Mucosa of gallbladder (tissue), 1 donor: Measurements from ENCODE around the gene GNB3. TPM values are rescaled to one million over a fixed set of nuclear protein-coding genes. Genes with fewer than 3 reads are reported as not detected.

Experiments used
- DNase-seq: peaks from one replicate; pipeline ENCODE4 v3.0.0-alpha.2; 2020; ENCODE audit warnings: low spot score
- total RNA-seq: library from RNA; stranded (reverse); gene quantifications from one replicate; pipeline ENCODE4 v1.2.1, GENCODE V29; 2021
- donor health status: DM: no; HTN: no; CAD: no.

Gene GNB3
- total RNA-seq, 1 donor from 2014 or later, result 3.3 TPM

DNA sequence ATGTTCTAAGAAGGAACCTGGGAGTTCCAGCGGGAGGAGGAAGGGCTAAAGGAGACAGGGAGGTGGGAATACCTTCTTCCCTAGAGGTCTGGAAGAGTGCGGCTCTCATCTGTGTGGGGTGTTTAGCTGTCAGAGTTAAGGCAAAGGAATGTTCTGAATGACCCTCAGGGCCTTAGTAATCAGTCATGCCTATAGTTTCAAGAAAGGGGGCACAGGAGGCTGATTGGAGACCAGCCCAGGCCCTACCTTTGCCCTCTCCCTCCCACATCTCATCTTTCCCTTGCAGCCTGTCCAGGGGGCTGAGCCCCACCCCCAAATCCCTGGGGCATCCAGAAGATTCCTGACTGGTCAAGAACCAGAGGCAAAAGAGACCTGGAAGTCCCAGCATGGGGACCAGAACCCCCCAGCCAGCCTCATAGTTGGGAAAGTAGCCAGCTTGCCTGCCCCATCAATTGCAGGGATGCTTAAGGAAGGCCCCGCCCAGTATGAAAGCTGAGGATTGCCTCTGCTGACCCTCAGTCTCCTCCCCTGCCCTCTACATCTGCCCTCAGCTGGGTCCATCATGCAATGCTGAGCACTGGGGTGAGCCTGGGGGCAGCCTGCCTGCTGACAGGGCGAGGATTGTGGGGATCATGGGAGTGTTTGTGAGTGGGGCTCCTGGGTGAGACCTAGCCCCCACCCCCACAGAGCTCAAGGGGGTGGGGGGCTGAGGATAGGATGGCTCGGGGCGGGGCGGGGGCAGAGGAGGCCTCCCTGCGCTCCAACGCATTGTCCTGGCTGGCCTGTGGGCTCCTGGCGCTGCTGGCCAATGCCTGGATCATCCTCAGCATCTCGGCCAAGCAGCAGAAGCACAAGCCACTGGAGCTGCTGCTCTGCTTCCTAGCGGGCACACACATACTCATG is 17.3 kb upstream of the GNB3 start:
- no peak for DNase-seq

DNA sequence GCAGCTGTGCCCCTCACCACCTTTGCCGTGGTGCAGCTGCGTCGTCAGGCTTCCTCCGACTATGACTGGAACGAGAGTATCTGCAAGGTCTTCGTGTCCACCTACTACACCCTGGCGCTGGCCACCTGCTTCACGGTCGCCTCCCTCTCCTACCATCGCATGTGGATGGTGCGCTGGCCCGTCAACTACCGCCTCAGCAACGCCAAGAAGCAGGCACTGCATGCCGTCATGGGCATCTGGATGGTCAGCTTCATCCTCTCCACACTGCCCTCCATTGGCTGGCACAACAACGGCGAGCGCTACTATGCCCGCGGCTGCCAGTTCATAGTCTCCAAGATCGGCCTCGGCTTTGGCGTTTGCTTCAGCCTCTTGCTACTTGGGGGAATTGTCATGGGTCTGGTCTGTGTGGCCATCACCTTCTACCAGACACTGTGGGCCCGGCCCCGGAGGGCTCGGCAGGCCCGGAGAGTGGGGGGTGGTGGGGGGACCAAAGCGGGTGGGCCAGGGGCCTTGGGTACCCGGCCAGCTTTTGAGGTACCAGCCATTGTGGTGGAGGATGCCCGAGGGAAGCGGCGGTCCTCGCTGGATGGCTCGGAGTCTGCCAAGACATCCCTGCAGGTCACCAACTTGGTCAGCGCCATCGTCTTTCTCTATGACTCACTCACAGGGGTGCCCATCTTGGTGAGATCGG is 16.5 kb upstream of the GNB3 start:
- DNase-seq, result no peak

DNA sequence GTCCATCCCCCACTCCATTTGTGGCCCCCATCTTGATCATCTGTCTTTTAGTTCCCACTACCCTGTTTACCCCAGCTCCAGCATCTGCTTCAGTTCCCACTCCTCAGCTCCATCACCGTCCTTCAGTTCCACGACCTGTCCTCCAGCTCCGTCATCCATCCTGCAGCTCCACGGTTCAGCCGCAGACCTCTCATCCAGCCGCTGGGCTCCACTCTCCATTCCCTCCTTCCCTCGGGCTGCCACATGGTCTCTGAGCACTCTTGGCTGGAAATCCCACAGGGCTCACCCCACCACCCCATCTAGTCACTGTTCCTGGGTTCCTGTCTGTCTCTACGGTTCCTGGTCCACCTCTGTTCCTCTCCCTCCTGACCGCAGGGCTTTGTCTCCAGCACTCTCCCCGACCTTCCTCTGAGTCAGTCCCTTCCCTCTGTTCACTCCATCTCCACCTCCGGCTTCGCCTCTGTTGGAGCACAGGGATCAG is 15.8 kb upstream of the GNB3 start:
- DNase-seq, result no peak

DNA sequence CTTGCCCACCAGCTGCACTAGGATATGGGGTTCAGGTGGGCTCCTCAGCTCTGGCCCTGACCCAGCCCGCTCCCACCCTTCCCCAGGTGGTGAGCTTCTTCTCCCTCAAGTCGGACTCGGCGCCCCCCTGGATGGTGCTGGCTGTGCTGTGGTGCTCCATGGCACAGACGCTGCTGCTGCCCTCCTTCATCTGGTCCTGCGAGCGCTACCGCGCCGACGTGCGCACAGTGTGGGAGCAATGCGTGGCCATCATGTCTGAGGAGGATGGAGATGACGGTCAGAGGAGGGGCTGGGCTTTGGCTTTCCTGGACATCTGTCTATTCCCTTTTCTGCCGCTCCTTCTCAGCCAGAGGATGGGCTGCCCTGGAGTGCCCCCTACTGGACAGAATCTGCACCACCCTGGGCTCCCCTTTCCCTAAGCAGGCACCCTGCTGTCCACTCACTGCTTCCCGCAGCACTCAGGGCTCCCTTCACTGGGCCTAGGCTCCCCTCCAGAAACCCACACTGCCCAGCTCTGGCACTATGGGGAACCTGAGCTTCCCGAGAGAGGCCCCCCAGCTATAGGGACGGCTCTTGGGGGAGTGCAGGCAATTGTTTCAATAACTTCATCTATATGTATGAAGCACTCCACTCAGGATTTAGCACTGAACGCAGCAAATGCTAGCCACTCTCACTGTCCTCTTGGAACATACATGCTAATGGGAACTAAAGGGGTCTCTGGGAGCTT is 15.2 kb upstream of the GNB3 start:
- DNase-seq, result peak; percentile 88

DNA sequence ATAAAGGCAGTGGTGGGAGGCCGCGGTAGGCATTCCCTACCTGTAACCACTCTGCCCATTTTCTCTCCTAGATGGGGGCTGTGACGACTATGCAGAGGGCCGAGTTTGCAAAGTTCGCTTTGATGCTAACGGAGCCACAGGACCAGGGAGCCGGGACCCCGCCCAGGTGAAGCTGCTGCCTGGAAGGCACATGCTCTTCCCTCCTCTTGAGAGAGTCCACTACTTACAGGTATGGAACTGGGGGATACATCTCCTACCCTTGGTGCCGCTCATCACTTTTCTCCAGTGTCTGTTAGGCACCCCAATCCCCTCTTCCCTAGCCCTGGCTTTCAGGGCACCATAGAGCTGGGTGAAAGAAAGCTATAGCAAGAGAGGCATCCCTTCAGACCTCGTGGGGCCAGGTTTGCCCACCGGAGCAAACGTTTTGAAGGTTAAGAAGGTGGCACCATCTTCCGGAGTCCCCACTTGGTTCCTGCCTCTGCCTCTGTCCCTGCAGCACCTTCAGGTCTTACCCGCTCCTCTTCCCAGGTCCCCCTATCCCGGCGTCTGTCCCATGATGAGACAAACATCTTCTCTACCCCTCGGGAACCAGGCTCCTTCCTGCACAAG is 14.5 kb upstream of the GNB3 start:
- DNase-seq, result no peak

DNA sequence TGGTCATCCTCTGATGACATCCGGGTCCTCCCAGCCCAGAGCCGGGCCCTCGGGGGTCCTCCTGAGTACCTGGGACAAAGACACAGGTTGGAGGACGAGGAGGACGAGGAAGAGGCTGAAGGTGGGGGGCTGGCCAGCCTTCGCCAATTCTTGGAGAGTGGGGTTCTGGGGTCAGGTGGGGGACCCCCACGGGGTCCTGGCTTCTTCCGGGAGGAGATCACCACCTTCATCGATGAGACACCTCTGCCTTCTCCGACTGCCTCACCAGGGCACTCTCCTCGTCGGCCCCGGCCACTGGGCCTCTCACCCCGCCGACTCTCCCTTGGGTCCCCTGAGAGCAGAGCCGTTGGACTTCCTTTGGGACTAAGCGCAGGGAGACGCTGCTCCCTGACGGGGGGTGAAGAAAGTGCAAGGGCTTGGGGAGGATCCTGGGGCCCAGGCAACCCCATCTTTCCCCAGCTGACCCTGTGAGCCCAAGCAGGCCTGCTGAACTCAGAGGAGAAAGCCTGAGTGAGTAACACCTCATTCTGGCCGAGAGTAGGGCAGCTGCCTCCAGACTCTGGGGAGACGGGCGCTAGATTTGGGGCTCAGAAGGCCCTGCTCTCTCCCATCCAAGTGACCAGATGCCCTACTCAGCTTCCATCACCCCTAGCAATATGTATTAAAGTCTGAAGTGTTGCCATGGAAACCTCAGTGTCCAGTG is 13.8 kb upstream of the GNB3 start:
- DNase-seq, result no peak

DNA sequence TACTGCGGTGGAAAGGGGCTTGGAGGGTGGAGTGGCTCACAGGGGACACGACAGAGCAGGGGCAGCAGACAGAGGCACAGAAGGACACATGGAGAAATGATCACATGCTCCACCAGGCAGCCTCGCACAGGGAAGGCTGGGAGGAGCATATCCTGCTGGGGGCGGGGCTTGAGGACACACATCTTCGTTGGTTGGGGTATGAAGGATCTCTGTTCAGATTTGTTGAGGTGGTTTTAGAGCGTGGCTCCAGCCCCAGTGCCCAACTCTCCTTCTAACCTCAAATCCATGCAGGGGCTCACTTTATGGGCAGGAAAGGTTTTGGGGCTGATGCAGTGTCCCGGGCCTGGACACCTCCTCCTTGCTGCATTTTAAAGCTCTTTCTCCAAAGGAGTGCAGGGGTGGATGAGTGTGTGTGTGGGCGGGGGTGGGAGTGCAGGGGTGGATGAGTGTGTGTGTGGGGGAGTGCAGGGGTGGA is 13.3 kb upstream of the GNB3 start:
- peak; percentile 83 for DNase-seq

DNA sequence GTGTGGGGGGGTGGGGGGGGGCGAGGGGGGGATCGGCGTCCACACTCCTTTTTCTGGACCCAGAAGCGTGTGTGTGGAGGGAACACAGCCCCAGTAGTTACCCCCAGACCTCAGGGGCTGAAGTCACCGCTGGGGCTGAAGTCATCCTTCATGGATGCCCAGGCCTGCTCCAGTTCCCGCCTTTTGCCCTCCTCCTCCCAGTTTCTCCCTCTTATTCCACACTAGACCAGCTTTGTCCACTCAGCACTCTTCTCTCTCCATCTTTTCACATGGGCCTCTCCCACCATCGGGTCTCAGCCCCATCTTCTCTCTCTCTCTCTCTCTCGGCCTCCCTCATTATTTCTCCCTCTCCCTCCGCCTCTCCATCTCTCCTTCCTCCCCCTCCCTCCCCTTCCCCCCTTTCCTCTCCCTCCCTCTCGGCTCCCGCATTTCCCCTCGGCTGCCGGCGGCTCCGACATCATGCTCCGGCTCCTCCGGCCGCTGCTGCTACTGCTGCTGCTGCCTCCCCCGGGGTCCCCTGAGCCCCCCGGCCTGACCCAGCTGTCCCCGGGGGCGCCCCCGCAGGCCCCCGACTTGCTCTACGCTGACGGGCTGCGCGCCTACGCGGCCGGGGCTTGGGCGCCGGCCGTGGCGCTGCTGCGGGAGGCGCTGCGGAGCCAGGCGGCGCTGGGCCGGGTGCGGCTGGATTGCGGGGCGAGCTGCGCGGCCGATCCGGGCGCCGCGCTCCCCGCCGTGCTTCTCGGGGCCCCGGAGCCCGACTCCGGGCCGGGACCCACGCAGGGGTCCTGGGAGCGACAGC is 12.5 kb upstream of the GNB3 start, which contains the start of gene P3H3:
Gene P3H3 (plus strand): TSS at position 426 of the 799 bp plus-strand sequence. CDS start 34 bp downstream, at position 460.
- no peak for DNase-seq

DNA sequence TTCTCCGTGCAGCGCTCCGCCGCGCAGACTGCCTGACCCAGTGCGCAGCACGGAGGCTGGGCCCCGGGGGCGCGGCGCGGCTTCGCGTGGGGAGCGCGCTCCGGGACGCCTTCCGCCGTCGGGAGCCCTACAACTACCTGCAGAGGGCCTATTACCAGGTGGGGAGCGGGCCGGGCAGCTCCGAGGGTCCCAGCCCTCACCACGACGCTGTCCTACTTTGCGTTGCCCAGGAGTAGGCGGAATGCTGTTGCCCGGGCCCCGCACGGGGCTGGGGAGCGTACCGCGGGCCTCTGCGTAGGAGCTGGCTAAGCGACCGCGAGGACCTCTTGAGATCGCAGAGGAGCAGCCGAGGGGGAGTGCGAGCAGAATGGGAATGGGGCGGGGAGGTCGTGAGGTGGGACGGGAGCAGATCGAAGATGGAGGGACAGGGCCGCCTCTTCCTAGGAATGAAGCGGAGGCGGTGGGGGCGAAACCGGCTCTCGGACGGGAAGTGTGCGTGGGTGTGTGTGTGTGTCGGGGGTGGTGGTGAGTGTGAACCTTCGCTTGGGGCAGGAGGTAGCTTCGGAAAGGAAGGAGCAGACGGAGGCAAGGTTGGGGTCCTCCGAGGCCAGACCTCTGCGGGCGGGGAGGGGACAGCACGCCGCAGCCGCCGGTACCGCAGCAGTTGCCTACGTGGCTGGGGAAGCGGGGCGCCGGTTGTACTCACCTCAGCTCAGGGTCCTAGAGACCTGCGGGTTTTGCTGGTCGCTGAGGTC is 11.8 kb upstream of the GNB3 start:
- no peak for DNase-seq

DNA sequence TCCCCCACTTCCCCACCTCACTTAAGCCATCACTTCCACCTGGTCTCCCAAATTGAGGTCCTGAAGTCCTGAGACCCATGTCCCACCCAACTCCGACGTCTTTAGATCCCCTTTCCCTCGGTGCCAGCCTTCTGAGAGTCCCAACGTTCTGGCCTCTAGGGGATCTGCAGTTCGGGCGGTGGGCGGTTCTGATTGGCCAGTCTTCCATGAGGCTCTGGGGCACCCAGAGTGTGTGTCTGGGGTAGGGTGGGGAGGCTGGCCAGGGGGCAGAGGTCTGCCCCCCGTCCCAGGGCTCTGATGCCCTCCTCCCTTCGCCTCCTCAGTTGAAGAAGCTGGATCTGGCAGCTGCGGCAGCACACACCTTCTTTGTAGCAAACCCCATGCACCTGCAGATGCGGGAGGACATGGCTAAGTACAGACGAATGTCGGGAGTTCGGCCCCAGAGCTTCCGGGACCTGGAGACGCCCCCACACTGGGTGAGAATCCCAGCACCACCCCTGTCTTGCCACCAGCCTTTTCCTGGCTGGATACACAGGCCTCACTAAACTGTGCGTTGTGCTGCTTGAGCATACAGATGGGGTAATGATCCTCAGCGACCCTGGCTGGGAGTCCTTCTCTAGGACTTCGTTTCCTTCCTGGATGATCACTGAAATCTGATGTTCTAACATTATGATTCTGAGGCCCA is 11.0 kb upstream of the GNB3 start:
- DNase-seq, result no peak

DNA sequence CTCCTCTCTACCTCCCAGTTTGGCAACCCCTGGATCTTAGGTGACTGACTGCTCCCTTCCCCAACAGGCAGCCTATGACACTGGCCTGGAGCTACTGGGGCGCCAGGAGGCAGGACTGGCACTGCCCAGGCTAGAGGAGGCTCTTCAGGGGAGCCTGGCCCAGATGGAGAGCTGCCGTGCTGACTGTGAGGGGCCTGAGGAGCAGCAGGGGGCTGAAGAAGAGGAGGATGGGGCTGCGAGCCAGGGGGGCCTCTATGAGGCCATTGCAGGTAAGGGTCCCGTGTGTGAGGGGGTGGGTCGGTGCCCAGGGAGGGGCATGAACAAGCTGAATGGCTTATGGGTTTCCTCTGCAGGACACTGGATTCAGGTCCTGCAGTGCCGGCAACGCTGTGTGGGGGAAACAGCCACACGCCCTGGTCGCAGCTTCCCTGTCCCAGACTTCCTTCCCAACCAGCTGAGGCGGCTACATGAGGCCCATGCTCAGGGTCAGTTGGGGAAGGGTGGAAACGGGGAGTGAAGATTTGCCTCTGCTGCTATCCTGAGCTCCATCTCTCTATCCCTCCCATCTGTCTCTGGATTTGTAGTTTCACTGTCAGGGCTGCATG is 10.3 kb upstream of the GNB3 start:
- DNase-seq, result no peak

DNA sequence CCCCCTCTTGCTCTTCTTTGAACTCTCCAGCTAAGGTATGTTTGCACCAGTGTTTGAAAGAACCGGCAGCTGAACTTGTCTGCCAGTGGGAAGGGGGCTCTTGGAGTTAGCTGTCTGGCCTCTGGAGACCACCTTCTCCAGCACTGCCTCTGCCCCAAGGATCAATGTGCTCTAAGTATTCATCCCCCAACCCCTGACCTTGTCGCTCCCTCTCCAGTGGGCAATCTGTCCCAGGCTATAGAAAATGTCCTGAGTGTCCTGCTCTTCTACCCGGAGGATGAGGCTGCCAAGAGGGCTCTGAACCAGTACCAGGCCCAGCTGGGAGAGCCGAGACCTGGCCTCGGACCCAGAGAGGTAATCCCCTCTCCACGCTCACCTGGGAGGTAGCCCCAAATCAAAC is 9.7 kb upstream of the GNB3 start:
- no peak for DNase-seq

DNA sequence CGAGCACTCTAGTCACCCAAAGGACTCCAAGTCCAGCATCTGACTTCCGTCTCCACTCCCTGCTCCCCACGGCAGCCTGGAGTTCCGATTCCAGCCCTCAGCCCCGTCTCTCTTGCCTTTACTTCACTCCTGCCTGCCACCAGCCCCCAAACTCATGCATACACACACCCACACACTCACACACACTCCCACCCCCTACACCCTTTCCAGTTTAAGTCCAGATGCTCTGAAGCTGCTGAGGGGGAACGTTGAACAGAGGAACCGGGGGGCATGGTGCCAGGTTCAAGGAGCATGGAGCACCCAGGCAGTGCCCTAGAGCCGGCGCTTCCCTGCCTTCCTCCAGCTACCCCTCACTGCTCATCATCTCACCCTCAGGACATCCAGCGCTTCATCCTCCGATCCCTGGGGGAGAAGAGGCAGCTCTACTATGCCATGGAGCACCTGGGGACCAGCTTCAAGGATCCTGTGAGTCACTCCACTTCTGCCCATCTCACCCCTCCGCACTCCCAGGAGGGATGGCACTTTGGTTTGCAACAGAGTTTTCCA is 9.2 kb upstream of the GNB3 start:
- no peak for DNase-seq

DNA sequence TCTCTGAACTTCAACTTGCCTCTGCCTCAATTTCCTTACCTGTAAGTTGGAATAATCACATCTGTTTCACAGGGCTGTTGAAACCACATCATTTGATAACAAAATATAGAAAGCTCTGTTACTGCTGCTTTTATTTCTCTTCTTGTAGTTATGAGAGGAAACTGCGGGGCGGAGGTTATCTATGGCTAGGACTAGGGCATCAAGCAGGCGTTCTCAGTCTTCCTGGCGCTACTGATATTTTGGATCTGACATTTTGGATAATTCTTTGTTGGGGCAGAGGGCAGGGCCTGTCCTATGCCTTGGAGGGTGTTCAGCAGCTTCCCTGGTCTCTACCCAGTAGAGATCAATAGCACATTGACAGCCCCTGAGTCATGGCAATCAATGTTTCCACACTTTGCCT is 8.6 kb upstream of the GNB3 start:
- DNase-seq, result no peak

DNA sequence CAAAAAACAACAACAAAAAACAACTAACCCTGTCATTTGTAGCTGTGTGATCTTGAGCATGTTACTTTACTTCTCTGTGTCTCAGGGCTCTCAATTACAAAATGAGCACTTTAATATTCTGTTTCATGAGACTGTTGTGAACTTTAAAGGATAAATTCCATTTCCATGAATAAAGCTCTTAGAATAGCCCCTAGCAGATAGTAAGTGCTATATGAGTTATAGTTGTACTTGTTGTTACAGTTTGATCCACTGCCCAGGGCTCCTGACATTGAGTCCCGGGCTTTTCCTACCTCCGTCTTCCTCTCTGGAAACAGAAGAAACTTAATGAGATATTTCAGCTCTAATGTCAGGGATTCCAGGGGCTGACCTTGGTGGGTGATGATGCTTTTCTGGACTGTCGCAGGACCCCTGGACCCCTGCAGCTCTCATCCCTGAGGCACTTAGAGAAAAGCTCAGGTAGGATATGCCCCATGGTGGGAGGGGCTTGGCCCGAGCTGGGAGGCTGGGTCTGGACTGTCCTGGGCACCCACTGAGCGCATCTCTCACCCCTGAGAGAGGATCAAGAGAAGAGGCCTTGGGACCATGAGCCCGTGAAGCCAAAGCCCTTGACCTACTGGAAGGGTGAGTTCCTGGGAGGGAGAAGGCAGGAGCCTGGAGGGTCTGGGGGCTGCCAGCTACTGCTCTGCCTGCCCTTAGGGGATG is 7.4 kb upstream of the GNB3 start:
- no peak for DNase-seq

DNA sequence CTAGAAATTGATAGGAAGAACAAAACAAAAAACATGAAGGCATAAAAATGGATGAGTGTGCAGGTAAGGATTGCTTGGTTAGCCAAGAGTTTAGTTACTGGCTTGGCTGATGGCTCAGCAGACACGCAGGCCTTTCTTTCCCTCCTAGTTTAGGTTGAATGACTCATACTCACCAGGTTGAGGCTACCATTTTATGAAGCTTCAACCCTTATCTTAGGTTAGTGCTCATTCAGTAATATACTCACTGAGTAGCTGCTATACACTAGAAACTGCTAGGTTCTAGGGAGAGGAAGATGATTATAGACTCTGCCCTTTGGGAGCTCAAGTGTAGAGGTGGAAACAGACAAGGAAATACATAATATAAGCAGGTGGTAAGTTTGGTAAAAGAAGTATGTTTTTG is 6.5 kb upstream of the GNB3 start:
- no peak for DNase-seq

DNA sequence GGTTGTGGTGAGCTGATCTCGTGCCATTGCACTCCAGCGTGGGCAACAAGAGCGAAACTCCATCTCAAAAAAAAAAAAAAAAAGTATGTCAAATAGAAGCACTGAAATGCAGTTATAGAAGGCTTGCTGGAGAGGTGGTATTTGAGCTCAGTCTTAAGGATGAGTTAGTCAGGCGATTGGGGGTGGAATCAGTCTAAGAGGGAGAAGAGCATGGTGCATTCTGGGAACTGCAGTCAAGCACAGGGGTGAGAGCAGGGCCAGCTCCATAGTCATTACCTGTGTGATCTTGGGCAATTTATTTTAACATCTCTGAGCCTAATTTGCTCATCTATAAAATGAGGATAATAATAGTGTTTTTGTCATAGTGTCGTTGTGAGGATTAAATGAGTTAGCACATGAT is 5.9 kb upstream of the GNB3 start:
- DNase-seq, result no peak

DNA sequence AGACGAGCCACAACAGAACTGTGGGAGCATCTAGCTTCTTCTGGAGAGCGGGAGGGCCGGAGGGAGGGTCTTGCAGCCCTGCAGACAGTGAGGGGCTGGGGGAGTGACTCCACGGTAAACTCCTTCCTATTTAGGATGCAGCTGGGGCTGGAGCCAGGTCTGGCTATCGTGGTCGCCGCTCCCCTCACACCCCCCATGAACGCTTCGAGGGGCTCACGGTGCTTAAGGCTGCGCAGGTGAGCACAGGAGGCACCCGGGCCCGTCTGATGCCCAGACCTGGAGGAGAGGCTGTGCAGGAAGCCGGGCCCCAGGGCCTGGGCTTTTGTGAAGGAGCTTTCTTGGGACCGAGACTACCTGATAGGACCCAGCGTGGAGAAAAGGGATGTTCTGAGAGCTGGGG is 3.9 kb upstream of the GNB3 start:
- no peak for DNase-seq
